HepG2 (cell line): ENCODE measurements around the gene DCDC2. TPM values are rescaled to one million over a fixed set of nuclear protein-coding genes. Genes with fewer than 3 reads are reported as not detected.
A peak's percentile ranks its signal among the peaks of the same experiment; 100 is the strongest.

Experiments used
- CBX1 ChIP-seq: IDR thresholded peaks from one replicate; pipeline ENCODE4 v1.6.1; 2016; ENCODE audit warnings: antibody characterized with exemption, low read depth
- CEBPG ChIP-seq: IDR thresholded peaks from 2 replicates; pipeline ENCODE4 v1.6.1; 2016
- NFKB2 ChIP-seq: sonication (generic); formaldehyde crosslinking; IDR thresholded peaks from 2 replicates; pipeline ENCODE4 v1.4.0; 2020; ENCODE audit warnings: missing genetic modification reagents, borderline replicate concordance
- NRL ChIP-seq: sonication (generic); formaldehyde crosslinking; IDR thresholded peaks from 2 replicates; pipeline ENCODE4 v1.5.0; 2020; ENCODE audit warnings: missing genetic modification reagents, mild to moderate bottlenecking, moderate library complexity, borderline replicate concordance
- PLRG1 ChIP-seq: fragments of 450-650 bp; conservative IDR thresholded peaks from 2 replicates; pipeline ENCODE4 v1.6.1; 2016
- PPARG ChIP-seq: conservative IDR thresholded peaks from 2 replicates; pipeline ENCODE4 v1.6.1; 2016; ENCODE audit warnings: missing biosample characterization, missing genetic modification reagents
- SIN3A ChIP-seq: IDR thresholded peaks from 2 replicates; pipeline ENCODE4 v1.6.1; 2011; ENCODE audit warnings: low read depth, mild to moderate bottlenecking, control low read depth, low read length, borderline replicate concordance
- SIN3B ChIP-seq: fragments of 150-350 bp; IDR thresholded peaks from 2 replicates; pipeline ENCODE4 v1.6.1; 2014; ENCODE audit warnings: low read length
- SMAD9 ChIP-seq: sonication (generic); formaldehyde crosslinking; IDR thresholded peaks from 2 replicates; pipeline ENCODE4 v1.5.1; 2020; ENCODE audit warnings: mild to moderate bottlenecking, missing genetic modification reagents
- ZNF776 ChIP-seq: sonication (generic); formaldehyde crosslinking; IDR thresholded peaks from 2 replicates; pipeline ENCODE4 v1.4.0; 2020; ENCODE audit warnings: mild to moderate bottlenecking, missing genetic modification reagents
- ZNF841 ChIP-seq: sonication (generic); formaldehyde crosslinking; IDR thresholded peaks from 2 replicates; pipeline ENCODE4 v1.8.1; 2023; ENCODE audit warnings: missing genetic modification reagents, borderline replicate concordance
- polyA plus RNA-seq, 8 experiments: library from polyadenylated mRNA; depleted of rRNA in 3 of 8; stranded (reverse) in 7 of 8; unstranded in 1 of 8; fragments of >200 nt; fragmentation: Illumina TruSeq in 4 of 8; extraction: Trizol in 4 of 8; gene quantifications; 2 replicates each; pipeline versions ENCODE4 v1.2.1 to v1.2.3, GENCODE V29; 2011 to 2016; ENCODE audit warnings: low read depth in 4 of 8, missing spikeins in 1 of 8, mixed read lengths in 1 of 8; ENCODE audit not compliant: insufficient read depth in 1 of 8
- total RNA-seq, 5 experiments: library from RNA; depleted of rRNA; stranded (reverse); fragments of >200 nt; fragmentation: Illumina TruSeq; extraction: Trizol; gene quantifications; 2 replicates each; pipeline ENCODE4 v1.2.3, GENCODE V29; 2016; ENCODE audit warnings: low read depth in 1 of 5
- TF ChIP-seq, protein P1 (sequence below): IDR thresholded peaks from 2 replicates; pipeline ENCODE4 v1.6.1; 2016; ENCODE audit warnings: missing compliant biosample characterization, missing genetic modification reagents, borderline replicate concordance
- TF ChIP-seq, protein P2 (sequence below): sonication (generic); formaldehyde crosslinking; conservative IDR thresholded peaks from 2 replicates; pipeline ENCODE4 v1.4.0; 2020; ENCODE audit warnings: missing genetic modification reagents
- TF ChIP-seq, protein P3 (sequence below): sonication (generic); IDR thresholded peaks from 2 replicates; pipeline ENCODE4 v1.6.1; 2016; ENCODE audit warnings: low read depth, borderline replicate concordance
- TF ChIP-seq, protein P4 (sequence below): sonication (generic); formaldehyde crosslinking; IDR thresholded peaks from 2 replicates; pipeline ENCODE4 v1.5.0; 2020; ENCODE audit warnings: mild to moderate bottlenecking, missing genetic modification reagents
- TF ChIP-seq, protein P5 (sequence below): sonication (generic); formaldehyde crosslinking; IDR thresholded peaks from 2 replicates; pipeline ENCODE4 v1.5.1; 2020; ENCODE audit warnings: mild to moderate bottlenecking, moderate library complexity, missing genetic modification reagents
- TF ChIP-seq, protein P6 (sequence below): sonication (generic); formaldehyde crosslinking; IDR thresholded peaks from 2 replicates; pipeline ENCODE4 v1.4.0; 2020; ENCODE audit warnings: missing genetic modification reagents, mild to moderate bottlenecking, borderline replicate concordance

The DCDC2 gene
- total and polyA plus RNA-seq, 2 of the 13 experiments (the other 11 are each of a cell fraction or from before 2014, with no cell fraction given), result 9.0 to 36.2 TPM

DNA sequence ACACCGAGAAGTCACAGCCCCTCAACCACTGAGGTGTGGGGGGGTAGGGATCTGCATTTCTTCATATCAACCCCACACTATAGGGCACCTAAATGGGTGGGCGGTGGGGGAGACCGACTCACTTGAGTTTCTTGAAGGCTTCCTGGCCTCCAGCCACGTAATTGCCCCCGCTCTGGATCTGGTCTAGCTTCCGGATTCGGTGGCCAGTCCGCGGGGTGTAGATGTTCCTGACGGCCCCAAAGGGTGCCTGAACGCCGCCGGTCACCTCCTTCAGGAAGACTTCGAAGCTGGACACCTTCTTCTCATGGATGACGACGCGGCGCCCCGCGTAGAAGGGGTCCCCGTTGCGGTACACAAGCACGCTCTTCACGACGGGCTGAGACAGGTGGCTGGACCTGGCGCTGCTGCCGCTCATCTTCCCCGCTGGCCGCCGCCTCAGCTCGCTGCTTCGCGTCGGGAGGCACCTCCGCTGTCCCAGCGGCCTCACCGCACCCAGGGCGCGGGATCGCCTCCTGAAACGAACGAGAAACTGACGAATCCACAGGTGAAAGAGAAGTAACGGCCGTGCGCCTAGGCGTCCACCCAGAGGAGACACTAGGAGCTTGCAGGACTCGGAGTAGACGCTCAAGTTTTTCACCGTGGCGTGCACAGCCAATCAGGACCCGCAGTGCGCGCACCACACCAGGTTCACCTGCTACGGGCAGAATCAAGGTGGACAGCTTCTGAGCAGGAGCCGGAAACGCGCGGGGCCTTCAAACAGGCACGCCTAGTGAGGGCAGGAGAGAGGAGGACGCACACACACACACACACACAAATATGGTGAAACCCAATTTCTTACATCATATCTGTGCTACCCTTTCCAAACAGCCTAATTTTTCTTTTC lies at the start of gene DCDC2 (continued):
- 0 out of 2 replicates have a peak, but pooled peaks have one; percentile 59 for TF ChIP-seq PPARG (CRISPR knock-in tag)
- TF ChIP-seq SIN3B, result no peak; the same call in 1 of the 2 replicates
- no peak for TF ChIP-seq ZNF841 (CRISPR knock-in tag)
- peak; percentile 82 for TF ChIP-seq ZNF776 (CRISPR knock-in tag)
- TF ChIP-seq, protein P1, sequence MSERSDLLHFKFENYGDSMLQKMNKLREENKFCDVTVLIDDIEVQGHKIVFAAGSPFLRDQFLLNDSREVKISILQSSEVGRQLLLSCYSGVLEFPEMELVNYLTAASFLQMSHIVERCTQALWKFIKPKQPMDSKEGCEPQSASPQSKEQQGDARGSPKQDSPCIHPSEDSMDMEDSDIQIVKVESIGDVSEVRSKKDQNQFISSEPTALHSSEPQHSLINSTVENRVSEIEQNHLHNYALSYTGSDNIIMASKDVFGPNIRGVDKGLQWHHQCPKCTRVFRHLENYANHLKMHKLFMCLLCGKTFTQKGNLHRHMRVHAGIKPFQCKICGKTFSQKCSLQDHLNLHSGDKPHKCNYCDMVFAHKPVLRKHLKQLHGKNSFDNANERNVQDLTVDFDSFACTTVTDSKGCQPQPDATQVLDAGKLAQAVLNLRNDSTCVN, result peak; percentile 72
- TF ChIP-seq SIN3A, result peak; percentile 61; the same call in 1 of the 2 replicates
- TF ChIP-seq, protein P2, sequence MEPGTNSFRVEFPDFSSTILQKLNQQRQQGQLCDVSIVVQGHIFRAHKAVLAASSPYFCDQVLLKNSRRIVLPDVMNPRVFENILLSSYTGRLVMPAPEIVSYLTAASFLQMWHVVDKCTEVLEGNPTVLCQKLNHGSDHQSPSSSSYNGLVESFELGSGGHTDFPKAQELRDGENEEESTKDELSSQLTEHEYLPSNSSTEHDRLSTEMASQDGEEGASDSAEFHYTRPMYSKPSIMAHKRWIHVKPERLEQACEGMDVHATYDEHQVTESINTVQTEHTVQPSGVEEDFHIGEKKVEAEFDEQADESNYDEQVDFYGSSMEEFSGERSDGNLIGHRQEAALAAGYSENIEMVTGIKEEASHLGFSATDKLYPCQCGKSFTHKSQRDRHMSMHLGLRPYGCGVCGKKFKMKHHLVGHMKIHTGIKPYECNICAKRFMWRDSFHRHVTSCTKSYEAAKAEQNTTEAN (CRISPR knock-in tag), result peak; percentile 26; the same call in 1 of the 2 replicates
- TF ChIP-seq CEBPG, result peak; percentile 67
- TF ChIP-seq NRL (CRISPR knock-in tag), result peak; percentile 99
- no peak for TF ChIP-seq PLRG1
- TF ChIP-seq, protein P3, sequence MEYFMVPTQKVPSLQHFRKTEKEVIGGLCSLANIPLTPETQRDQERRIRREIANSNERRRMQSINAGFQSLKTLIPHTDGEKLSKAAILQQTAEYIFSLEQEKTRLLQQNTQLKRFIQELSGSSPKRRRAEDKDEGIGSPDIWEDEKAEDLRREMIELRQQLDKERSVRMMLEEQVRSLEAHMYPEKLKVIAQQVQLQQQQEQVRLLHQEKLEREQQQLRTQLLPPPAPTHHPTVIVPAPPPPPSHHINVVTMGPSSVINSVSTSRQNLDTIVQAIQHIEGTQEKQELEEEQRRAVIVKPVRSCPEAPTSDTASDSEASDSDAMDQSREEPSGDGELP, result 0 out of 2 replicates have a peak, but pooled peaks have one; percentile 11
- no peak for TF ChIP-seq CBX1
- TF ChIP-seq, protein P4, sequence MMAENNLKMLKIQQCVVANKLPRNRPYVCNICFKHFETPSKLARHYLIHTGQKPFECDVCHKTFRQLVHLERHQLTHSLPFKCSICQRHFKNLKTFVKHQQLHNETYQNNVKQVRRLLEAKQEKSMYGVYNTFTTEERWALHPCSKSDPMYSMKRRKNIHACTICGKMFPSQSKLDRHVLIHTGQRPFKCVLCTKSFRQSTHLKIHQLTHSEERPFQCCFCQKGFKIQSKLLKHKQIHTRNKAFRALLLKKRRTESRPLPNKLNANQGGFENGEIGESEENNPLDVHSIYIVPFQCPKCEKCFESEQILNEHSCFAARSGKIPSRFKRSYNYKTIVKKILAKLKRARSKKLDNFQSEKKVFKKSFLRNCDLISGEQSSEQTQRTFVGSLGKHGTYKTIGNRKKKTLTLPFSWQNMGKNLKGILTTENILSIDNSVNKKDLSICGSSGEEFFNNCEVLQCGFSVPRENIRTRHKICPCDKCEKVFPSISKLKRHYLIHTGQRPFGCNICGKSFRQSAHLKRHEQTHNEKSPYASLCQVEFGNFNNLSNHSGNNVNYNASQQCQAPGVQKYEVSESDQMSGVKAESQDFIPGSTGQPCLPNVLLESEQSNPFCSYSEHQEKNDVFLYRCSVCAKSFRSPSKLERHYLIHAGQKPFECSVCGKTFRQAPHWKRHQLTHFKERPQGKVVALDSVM (CRISPR knock-in tag), result 0 out of 2 replicates have a peak, but pooled peaks have one; percentile 45
- TF ChIP-seq SMAD9 (CRISPR knock-in tag), result peak; percentile 98
- TF ChIP-seq, protein P5, sequence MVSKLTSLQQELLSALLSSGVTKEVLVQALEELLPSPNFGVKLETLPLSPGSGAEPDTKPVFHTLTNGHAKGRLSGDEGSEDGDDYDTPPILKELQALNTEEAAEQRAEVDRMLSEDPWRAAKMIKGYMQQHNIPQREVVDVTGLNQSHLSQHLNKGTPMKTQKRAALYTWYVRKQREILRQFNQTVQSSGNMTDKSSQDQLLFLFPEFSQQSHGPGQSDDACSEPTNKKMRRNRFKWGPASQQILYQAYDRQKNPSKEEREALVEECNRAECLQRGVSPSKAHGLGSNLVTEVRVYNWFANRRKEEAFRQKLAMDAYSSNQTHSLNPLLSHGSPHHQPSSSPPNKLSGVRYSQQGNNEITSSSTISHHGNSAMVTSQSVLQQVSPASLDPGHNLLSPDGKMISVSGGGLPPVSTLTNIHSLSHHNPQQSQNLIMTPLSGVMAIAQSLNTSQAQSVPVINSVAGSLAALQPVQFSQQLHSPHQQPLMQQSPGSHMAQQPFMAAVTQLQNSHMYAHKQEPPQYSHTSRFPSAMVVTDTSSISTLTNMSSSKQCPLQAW, result peak; percentile 59
- peak; percentile 86 for TF ChIP-seq NFKB2 (CRISPR knock-in tag)
- TF ChIP-seq, protein P6, sequence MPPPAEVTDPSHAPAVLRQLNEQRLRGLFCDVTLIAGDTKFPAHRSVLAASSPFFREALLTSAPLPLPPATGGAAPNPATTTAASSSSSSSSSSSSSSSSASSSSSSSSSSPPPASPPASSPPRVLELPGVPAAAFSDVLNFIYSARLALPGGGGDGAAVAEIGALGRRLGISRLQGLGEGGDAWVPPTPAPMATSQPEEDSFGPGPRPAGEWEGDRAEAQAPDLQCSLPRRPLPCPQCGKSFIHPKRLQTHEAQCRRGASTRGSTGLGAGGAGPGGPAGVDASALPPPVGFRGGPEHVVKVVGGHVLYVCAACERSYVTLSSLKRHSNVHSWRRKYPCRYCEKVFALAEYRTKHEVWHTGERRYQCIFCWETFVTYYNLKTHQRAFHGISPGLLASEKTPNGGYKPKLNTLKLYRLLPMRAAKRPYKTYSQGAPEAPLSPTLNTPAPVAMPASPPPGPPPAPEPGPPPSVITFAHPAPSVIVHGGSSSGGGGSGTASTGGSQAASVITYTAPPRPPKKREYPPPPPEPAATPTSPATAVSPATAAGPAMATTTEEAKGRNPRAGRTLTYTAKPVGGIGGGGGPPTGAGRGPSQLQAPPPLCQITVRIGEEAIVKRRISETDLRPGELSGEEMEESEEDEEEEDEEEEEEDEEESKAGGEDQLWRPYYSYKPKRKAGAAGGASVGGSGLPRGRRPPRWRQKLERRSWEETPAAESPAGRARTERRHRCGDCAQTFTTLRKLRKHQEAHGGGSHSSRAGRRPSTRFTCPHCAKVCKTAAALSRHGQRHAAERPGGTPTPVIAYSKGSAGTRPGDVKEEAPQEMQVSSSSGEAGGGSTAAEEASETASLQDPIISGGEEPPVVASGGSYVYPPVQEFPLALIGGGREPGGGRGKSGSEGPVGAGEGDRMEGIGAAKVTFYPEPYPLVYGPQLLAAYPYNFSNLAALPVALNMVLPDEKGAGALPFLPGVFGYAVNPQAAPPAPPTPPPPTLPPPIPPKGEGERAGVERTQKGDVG (CRISPR knock-in tag), result peak; percentile 97
